ENCODE data around the gene ANKK1. TPM values are rescaled to one million over a fixed set of nuclear protein-coding genes. Genes with fewer than 3 reads are reported as not detected.

ANKK1 gene
- total RNA-seq, 1 experiment from 2014 or later = 0.22 TPM

DNA sequence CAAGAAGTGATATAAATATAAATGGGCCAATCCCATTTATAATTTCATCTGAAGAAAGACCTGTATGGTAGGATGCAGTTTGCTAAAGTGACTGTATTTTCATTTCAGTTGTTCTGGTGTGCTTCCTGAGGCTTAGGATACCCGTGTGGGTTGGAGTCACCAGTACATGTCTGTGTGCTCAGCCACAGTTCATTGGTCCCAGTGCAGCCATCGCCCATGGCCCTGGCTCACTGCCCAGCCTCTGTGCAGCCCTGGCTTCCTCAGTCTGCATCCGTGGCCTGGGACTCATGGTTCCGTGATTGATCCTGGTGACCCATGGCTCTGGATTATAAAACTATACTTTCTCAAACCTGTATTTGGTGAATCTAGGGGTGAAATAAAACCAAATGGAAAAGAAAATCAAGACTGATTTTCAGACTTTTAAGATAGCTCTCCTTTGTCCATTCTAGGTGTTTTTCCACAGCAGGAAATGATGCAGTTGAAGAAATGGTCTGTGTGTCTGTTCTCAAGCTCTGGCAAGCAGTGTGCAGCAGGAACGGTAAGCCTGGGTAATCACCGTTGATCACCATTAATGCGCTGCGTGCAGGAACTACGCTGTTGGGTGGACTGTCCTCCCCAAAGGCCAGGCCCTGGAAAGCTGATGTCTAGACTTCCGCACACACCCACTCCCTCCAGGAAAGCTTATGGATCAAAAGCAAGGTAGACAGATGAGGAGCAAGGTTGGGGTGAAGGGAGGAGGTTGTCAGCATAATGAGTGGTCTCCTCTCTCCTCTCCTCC is 46.0 kb upstream of the ANKK1 start:
- H3K9me3 ChIP-seq (ENCODE audit: control insufficient read depth in 1 of 2, insufficient read depth in 1 of 2, low read depth in 1 of 2, low read length in 2 of 2) = no peaks in the 10 kb centered on the region
- H3K4me2 ChIP-seq (ENCODE audit: low read length) = no peak overlapping the region
- intact Hi-C loops (cut with micrococcal nuclease) = no loop called here
- H3K4me1 ChIP-seq (ENCODE audit: control insufficient read depth in 1 of 2, insufficient read depth in 2 of 2, low read length in 2 of 2) = no peaks in the 10 kb centered on the region
- no peak for TF ChIP-seq RAD21 (IDR thresholded peaks at IDR 0.05; ENCODE audit: low read depth)
- no peak for TF ChIP-seq SIN3A (IDR thresholded peaks at IDR 0.05; ENCODE audit: low read depth)
- TF ChIP-seq JUND (IDR thresholded peaks at IDR 0.05) = no peak
- no peak for TF ChIP-seq SP1 (IDR thresholded peaks at IDR 0.05; ENCODE audit: low read depth)
- BruUV-seq (replicated peaks) = no TSS peak
- ATAC-seq = no peak
- H3K36me3 ChIP-seq (ENCODE audit: control insufficient read depth in 1 of 2, insufficient read depth in 2 of 2, low read length in 2 of 2) = peaks cover 0 to 2% of the 10 kb centered on the region in 2 experiments; a peak in 1 of 4 replicates
- H3K9ac ChIP-seq (ENCODE audit: low read length) = no peak overlapping the region
- no peaks in the 10 kb centered on the region for H3K27me3 ChIP-seq (ENCODE audit: insufficient read depth, low read length)
- H3K4me3 ChIP-seq (replicated peaks in 1 of 2; ENCODE audit: low read depth in 1 of 2, low read length in 2 of 2) = no peak overlapping the region
- H3K27ac ChIP-seq (ENCODE audit: low read depth, low read length) = no peak overlapping the region
- no peaks in the 10 kb centered on the region for H3K79me2 ChIP-seq (ENCODE audit: insufficient read depth, low read length)
- no peaks in the 10 kb centered on the region for H3K9me2 ChIP-seq (ENCODE audit: insufficient read depth)
- RAD21 ChIA-PET (ENCODE audit: low non-redundant PET in 1 of 2, low total read pairs in 2 of 2, uncharacterized antibody in 2 of 2, unreplicated experiment in 2 of 2) = no interaction called here
- POLR2A ChIA-PET = no interaction called here
- no peak overlapping the region for H2AFZ ChIP-seq (ENCODE audit: low read depth, low read length, poor library complexity, severe bottlenecking)
- DNase-seq (ENCODE audit: low read depth, low spot score) = no peak
- CTCF ChIA-PET = no interaction called here
- H4K20me1 ChIP-seq (ENCODE audit: insufficient read depth) = no peaks in the 10 kb centered on the region

- ChIA-PET CTCF (interaction anchor here (1.2 kb wide), 1 partner anchor 11 kb away, joined by 3 read pairs; no protein-coding TSS in a partner anchor), POLR2A (no interaction called here), RAD21 (ENCODE audit: low non-redundant PET in 1 of 2, low total read pairs in 2 of 2, uncharacterized antibody in 2 of 2, unreplicated experiment in 2 of 2) (no interaction called here)
- no peaks in the 10 kb centered on the region for H3K4me1 ChIP-seq (ENCODE audit: control insufficient read depth in 1 of 2, insufficient read depth in 2 of 2, low read length in 2 of 2)
- DNase-seq (ENCODE audit: low read depth, low spot score) (no peak), ATAC-seq (no peak)
- no peak overlapping the region for H3K9ac ChIP-seq (ENCODE audit: low read length)
- no peak overlapping the region for H2AFZ ChIP-seq (ENCODE audit: low read depth, low read length, poor library complexity, severe bottlenecking)
- H3K27ac ChIP-seq (ENCODE audit: low read depth, low read length) = no peak overlapping the region
- no TSS peak for BruUV-seq (replicated peaks)
- no peaks in the 10 kb centered on the region for H3K27me3 ChIP-seq (ENCODE audit: insufficient read depth, low read length)
- H3K9me2 ChIP-seq (ENCODE audit: insufficient read depth) = no peaks in the 10 kb centered on the region
- no peaks in the 10 kb centered on the region for H4K20me1 ChIP-seq (ENCODE audit: insufficient read depth)
- H3K4me2 ChIP-seq (ENCODE audit: low read length) = no peak overlapping the region
- intact Hi-C loops (cut with micrococcal nuclease) = no loop called here
- no peak overlapping the region for H3K4me3 ChIP-seq (replicated peaks in 1 of 2; ENCODE audit: low read depth in 1 of 2, low read length in 2 of 2)
- H3K9me3 ChIP-seq (ENCODE audit: control insufficient read depth in 1 of 2, insufficient read depth in 1 of 2, low read depth in 1 of 2, low read length in 2 of 2) = no peaks in the 10 kb centered on the region
- no peaks in the 10 kb centered on the region for H3K79me2 ChIP-seq (ENCODE audit: insufficient read depth, low read length)
- H3K36me3 ChIP-seq (ENCODE audit: control insufficient read depth in 1 of 2, insufficient read depth in 2 of 2, low read length in 2 of 2) = no peaks in the 10 kb centered on the region
- TF ChIP-seq ZNF274 (IDR thresholded peaks at IDR 0.05; ENCODE audit: low read depth, low read length) = no peak
- TF ChIP-seq YY1 (IDR thresholded peaks at IDR 0.05; ENCODE audit: extremely low read depth, insufficient replicate concordance, low read depth, low read length) = no peak
- no peak for TF ChIP-seq CEBPB (IDR thresholded peaks at IDR 0.05; ENCODE audit: low read depth)
- TF ChIP-seq, protein P1, sequence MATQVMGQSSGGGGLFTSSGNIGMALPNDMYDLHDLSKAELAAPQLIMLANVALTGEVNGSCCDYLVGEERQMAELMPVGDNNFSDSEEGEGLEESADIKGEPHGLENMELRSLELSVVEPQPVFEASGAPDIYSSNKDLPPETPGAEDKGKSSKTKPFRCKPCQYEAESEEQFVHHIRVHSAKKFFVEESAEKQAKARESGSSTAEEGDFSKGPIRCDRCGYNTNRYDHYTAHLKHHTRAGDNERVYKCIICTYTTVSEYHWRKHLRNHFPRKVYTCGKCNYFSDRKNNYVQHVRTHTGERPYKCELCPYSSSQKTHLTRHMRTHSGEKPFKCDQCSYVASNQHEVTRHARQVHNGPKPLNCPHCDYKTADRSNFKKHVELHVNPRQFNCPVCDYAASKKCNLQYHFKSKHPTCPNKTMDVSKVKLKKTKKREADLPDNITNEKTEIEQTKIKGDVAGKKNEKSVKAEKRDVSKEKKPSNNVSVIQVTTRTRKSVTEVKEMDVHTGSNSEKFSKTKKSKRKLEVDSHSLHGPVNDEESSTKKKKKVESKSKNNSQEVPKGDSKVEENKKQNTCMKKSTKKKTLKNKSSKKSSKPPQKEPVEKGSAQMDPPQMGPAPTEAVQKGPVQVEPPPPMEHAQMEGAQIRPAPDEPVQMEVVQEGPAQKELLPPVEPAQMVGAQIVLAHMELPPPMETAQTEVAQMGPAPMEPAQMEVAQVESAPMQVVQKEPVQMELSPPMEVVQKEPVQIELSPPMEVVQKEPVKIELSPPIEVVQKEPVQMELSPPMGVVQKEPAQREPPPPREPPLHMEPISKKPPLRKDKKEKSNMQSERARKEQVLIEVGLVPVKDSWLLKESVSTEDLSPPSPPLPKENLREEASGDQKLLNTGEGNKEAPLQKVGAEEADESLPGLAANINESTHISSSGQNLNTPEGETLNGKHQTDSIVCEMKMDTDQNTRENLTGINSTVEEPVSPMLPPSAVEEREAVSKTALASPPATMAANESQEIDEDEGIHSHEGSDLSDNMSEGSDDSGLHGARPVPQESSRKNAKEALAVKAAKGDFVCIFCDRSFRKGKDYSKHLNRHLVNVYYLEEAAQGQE (IDR thresholded peaks at IDR 0.05; ENCODE audit: low read depth) = no peak
- TF ChIP-seq CBX3 (IDR thresholded peaks at IDR 0.05; ENCODE audit: low read depth) = no peak
- no peak for TF ChIP-seq MAX (IDR thresholded peaks at IDR 0.05)
- TF ChIP-seq, protein P2, sequence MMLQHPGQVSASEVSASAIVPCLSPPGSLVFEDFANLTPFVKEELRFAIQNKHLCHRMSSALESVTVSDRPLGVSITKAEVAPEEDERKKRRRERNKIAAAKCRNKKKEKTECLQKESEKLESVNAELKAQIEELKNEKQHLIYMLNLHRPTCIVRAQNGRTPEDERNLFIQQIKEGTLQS (IDR thresholded peaks at IDR 0.05) = no peak
- no peak for TF ChIP-seq FOSL1 (IDR thresholded peaks at IDR 0.05; ENCODE audit: low read depth)
- TF ChIP-seq TCF7L2 (IDR thresholded peaks at IDR 0.05; ENCODE audit: borderline replicate concordance, extremely low read depth, insufficient read depth, insufficient read length) = no peak
- TF ChIP-seq SP1 (IDR thresholded peaks at IDR 0.05; ENCODE audit: low read depth) = no peak
- TF ChIP-seq, protein P3, sequence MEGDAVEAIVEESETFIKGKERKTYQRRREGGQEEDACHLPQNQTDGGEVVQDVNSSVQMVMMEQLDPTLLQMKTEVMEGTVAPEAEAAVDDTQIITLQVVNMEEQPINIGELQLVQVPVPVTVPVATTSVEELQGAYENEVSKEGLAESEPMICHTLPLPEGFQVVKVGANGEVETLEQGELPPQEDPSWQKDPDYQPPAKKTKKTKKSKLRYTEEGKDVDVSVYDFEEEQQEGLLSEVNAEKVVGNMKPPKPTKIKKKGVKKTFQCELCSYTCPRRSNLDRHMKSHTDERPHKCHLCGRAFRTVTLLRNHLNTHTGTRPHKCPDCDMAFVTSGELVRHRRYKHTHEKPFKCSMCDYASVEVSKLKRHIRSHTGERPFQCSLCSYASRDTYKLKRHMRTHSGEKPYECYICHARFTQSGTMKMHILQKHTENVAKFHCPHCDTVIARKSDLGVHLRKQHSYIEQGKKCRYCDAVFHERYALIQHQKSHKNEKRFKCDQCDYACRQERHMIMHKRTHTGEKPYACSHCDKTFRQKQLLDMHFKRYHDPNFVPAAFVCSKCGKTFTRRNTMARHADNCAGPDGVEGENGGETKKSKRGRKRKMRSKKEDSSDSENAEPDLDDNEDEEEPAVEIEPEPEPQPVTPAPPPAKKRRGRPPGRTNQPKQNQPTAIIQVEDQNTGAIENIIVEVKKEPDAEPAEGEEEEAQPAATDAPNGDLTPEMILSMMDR (IDR thresholded peaks at IDR 0.05 in 2 of 3, conservative IDR thresholded peaks at IDR 0.05 in 1 of 3; ENCODE audit: borderline replicate concordance in 1 of 3, insufficient read depth in 1 of 3, low read depth in 2 of 3, low read length in 2 of 3) = no peak
- TF ChIP-seq SIN3A (IDR thresholded peaks at IDR 0.05; ENCODE audit: low read depth) = no peak
- TF ChIP-seq JUND (IDR thresholded peaks at IDR 0.05) = no peak
These were observed 41.6 kb upstream of the ANKK1 start for GRCh38 chr11:113345978-113346377.

Measured in HCT116 (cell line).